Measurements from ENCODE around the gene ZNF346.
"Not testable (repeated sequence)": the region's sequence is repeated elsewhere in the genome, so short reads cannot be mapped to it uniquely, and the experiment has no call there.

ZNF346 gene
- total RNA-seq: 17.6 to 29.4 (median 19.9) reads per million in 3 donors

DNA sequence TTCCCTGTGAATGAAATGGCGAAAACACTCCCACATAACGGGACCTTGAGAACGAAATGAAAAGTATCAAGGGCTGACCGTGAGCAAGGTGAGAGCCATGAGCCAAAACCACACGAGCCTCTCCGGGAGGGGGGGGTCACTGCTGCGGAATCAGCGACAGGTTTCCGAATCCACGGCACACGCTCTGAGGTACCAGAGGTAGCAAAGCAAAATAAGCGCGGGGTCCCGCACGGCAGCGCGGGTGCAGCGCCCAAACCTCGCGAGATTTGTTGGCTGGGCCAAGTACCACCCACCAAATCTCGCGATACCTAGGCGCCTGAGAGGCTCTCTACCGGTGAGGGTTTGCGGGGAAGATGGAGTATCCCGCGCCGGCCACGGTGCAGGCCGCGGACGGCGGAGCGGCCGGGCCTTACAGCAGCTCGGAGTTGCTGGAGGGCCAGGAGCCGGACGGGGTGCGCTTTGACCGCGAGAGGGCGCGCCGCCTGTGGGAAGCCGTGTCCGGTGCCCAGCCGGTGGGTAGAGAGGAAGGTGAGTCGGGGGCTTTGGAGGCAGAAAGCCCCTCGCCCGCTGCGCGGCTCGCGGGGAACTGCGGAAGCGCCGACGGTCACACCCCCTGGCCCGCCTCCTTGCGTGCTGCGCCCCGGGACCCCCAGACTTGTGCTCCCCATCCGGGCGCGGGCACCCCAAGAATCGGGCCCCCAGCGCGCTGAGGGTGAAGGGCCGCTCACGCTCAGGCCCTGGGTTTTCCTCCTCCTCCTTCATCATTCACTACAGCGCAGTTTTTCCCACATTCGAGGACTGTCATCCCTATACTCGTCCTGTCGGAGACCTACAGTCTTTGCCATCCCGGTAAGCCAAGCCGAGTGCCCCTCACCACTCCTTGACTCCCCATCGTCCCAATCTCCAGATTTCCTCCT lies at the start of gene ZNF346:
ZNF346 (plus strand) TSS at position 311 of the 917 bp plus-strand sequence; CDS start at position 354, 43 bp downstream.
- H3K4me3 ChIP-seq (ENCODE audit: insufficient read depth, low read depth, low read length, poor library complexity, severe bottlenecking): peak within 1 kb of the TSS; percentile 85
- H3K27me3 ChIP-seq (replicated peaks; ENCODE audit: control insufficient read depth, insufficient read depth, low read length, poor library complexity, severe bottlenecking): no peaks in the 10 kb centered on the region
- peak within 1 kb of the TSS; percentile 82 for H3K27ac ChIP-seq (ENCODE audit: insufficient read depth, low read length, poor library complexity, severe bottlenecking)
- H3K36me3 ChIP-seq (ENCODE audit: control insufficient read depth, insufficient read depth, low read length): no peaks in the 10 kb centered on the region
- H3K9me3 ChIP-seq (ENCODE audit: control insufficient read depth, low read length): no peaks in the 10 kb centered on the region
- H3K4me1 ChIP-seq (ENCODE audit: control insufficient read depth, insufficient read depth, low read length, poor library complexity, severe bottlenecking): peaks cover 9% of the 10 kb centered on the region
- peak; percentile 83 to 93 (median 89) for DNase-seq

DNA sequence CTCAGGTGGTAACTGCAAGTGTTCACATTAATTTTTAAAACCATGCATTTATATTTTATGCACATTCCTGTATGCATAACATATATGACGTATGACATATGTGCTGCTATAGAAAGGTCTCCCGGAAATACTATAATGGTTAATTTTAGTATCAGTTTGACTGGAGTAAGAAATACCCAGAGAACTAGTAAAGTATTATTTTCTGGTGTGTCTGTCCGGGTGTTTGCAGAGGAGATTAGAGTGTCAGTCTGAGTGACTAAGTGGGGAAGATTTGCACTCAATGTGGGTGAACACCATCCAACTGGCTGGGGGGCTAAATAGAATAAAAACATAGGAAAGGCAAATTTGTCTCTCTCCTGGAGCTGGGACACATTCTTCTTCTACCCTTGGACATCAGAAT lies 42.8 kb upstream of the ZNF346 start:
- H3K27me3 ChIP-seq (replicated peaks; ENCODE audit: control insufficient read depth, insufficient read depth, low read length, poor library complexity, severe bottlenecking): no peaks in the 10 kb centered on the region
- H3K4me1 ChIP-seq (ENCODE audit: control insufficient read depth, insufficient read depth, low read length, poor library complexity, severe bottlenecking): no peaks in the 10 kb centered on the region
- H3K36me3 ChIP-seq (ENCODE audit: control insufficient read depth, insufficient read depth, low read length): peaks cover 21% of the 10 kb centered on the region

GRCh38 chr5:176980818-176981217 lies 41.7 kb upstream of the ZNF346 start:
- no peaks in the 10 kb centered on the region for H3K27me3 ChIP-seq (replicated peaks; ENCODE audit: control insufficient read depth, insufficient read depth, low read length, poor library complexity, severe bottlenecking)
- H3K27ac ChIP-seq (ENCODE audit: insufficient read depth, low read length, poor library complexity, severe bottlenecking): no peak overlapping the region
- H3K4me1 ChIP-seq (ENCODE audit: control insufficient read depth, insufficient read depth, low read length, poor library complexity, severe bottlenecking): peaks cover 4% of the 10 kb centered on the region
- no peak for DNase-seq
- peaks cover 19% of the 10 kb centered on the region for H3K36me3 ChIP-seq (ENCODE audit: control insufficient read depth, insufficient read depth, low read length)
- no peak overlapping the region for H3K4me3 ChIP-seq (ENCODE audit: insufficient read depth, low read depth, low read length, poor library complexity, severe bottlenecking)
- no peaks in the 10 kb centered on the region for H3K9me3 ChIP-seq (ENCODE audit: control insufficient read depth, low read length)

More for the DNA sequence above, 42.8 kb upstream of the ZNF346 start:
- H3K27ac ChIP-seq (ENCODE audit: insufficient read depth, low read length, poor library complexity, severe bottlenecking): no peak overlapping the region
- H3K4me3 ChIP-seq (ENCODE audit: insufficient read depth, low read depth, low read length, poor library complexity, severe bottlenecking): no peak overlapping the region
- DNase-seq: no peak
- H3K9me3 ChIP-seq (ENCODE audit: control insufficient read depth, low read length): no peaks in the 10 kb centered on the region

DNA sequence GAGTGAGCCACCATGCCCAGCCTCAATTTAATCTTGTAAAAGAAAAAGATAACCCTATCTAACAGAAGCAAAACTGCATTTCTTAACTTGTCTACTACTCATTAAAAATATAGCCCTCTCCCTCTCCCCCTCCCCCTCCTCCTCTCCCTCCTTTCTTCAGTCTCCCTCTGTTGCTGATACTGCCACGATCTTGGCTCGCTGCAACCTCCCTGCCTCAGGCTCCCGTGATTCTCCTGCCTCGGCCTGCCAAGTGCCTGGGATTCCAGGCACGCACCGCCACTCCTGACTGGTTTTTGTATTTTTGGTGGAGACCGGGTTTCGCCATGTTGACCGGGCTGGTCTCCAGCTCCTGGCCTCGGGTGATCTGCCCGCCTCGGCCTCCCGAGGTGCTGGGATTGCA lies 39.4 kb upstream of the ZNF346 start:
- not testable (repeated sequence) for DNase-seq; H3K27ac ChIP-seq (ENCODE audit: insufficient read depth, low read length, poor library complexity, severe bottlenecking); H3K9me3 ChIP-seq (ENCODE audit: control insufficient read depth, low read length); H3K4me1 ChIP-seq (ENCODE audit: control insufficient read depth, insufficient read depth, low read length, poor library complexity, severe bottlenecking); H3K4me3 ChIP-seq (ENCODE audit: insufficient read depth, low read depth, low read length, poor library complexity, severe bottlenecking); H3K27me3 ChIP-seq (replicated peaks; ENCODE audit: control insufficient read depth, insufficient read depth, low read length, poor library complexity, severe bottlenecking)
- peaks cover 19% of the 10 kb centered on the region for H3K36me3 ChIP-seq (ENCODE audit: control insufficient read depth, insufficient read depth, low read length)

DNA sequence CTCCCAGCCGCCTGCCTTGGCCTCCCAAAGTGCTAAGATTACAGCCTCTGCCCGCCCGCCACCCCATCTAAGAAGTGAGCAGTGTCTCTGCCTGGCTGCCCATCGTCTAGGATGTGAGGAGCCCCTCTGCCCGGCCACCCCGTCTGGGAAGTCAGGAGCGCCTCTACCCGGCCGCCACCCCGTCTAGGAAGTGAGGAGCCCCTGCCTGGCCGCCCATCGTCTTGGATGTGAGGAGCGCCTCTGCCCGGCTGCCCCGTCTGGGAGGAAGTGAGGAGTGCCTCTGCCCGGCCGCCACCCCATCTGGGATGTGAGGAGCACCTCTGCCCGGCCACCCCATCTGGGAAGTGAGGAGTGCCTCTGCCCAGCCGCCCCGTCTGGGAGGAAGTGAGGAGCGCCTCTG lies 38.9 kb upstream of the ZNF346 start:
- not testable (repeated sequence) for H3K27ac ChIP-seq (ENCODE audit: insufficient read depth, low read length, poor library complexity, severe bottlenecking); H3K4me3 ChIP-seq (ENCODE audit: insufficient read depth, low read depth, low read length, poor library complexity, severe bottlenecking); H3K27me3 ChIP-seq (replicated peaks; ENCODE audit: control insufficient read depth, insufficient read depth, low read length, poor library complexity, severe bottlenecking); H3K9me3 ChIP-seq (ENCODE audit: control insufficient read depth, low read length); H3K4me1 ChIP-seq (ENCODE audit: control insufficient read depth, insufficient read depth, low read length, poor library complexity, severe bottlenecking); DNase-seq
- peaks cover 19% of the 10 kb centered on the region for H3K36me3 ChIP-seq (ENCODE audit: control insufficient read depth, insufficient read depth, low read length)

- H3K36me3 ChIP-seq (ENCODE audit: control insufficient read depth, insufficient read depth, low read length): peaks cover 19% of the 10 kb centered on the region
- not testable (repeated sequence) for H3K9me3 ChIP-seq (ENCODE audit: control insufficient read depth, low read length); DNase-seq; H3K4me3 ChIP-seq (ENCODE audit: insufficient read depth, low read depth, low read length, poor library complexity, severe bottlenecking); H3K27me3 ChIP-seq (replicated peaks; ENCODE audit: control insufficient read depth, insufficient read depth, low read length, poor library complexity, severe bottlenecking); H3K27ac ChIP-seq (ENCODE audit: insufficient read depth, low read length, poor library complexity, severe bottlenecking)
- H3K4me1 ChIP-seq (ENCODE audit: control insufficient read depth, insufficient read depth, low read length, poor library complexity, severe bottlenecking): peaks cover 12% of the 10 kb centered on the region
These were observed 38.3 kb upstream of the ZNF346 start for GRCh38 chr5:176984176-176984575.

DNA sequence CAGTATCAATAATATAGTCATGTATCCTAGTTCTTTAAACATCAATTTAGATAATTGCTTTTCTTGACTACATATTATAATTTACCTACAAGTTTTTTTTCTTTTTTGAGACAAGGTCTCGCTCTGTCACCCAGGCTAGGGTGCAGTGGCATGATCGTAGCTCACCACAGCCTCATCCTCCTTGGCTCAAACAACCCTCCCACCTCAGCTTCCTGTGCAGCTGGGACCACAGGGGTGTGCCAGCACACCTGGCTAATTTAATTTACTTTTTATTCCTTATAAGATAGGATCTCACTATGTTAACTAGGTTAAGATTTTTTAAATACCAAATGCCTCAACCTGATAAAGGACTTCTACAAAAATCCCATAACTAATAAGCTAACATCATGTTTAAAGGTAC lies 37.0 kb upstream of the ZNF346 start:
- Histone ChIP-seq H3K36me3 (ENCODE audit: control insufficient read depth, insufficient read depth, low read length) (peaks cover 10% of the 10 kb centered on the region), H3K27ac (ENCODE audit: insufficient read depth, low read length, poor library complexity, severe bottlenecking) (no peak overlapping the region), H3K9me3 (ENCODE audit: control insufficient read depth, low read length) (no peaks in the 10 kb centered on the region), H3K4me1 (ENCODE audit: control insufficient read depth, insufficient read depth, low read length, poor library complexity, severe bottlenecking) (peaks cover 12% of the 10 kb centered on the region), H3K4me3 (ENCODE audit: insufficient read depth, low read depth, low read length, poor library complexity, severe bottlenecking) (no peak overlapping the region), H3K27me3 (replicated peaks; ENCODE audit: control insufficient read depth, insufficient read depth, low read length, poor library complexity, severe bottlenecking) (no peaks in the 10 kb centered on the region)
- DNase-seq: peak in 2 of 3 donors; percentile 17 to 20

- H3K36me3 ChIP-seq (ENCODE audit: control insufficient read depth, insufficient read depth, low read length): peaks cover 3% of the 10 kb centered on the region
- H3K27me3 ChIP-seq (replicated peaks; ENCODE audit: control insufficient read depth, insufficient read depth, low read length, poor library complexity, severe bottlenecking): no peaks in the 10 kb centered on the region
- H3K4me1 ChIP-seq (ENCODE audit: control insufficient read depth, insufficient read depth, low read length, poor library complexity, severe bottlenecking): peaks cover 12% of the 10 kb centered on the region
- DNase-seq: no peak
- H3K4me3 ChIP-seq (ENCODE audit: insufficient read depth, low read depth, low read length, poor library complexity, severe bottlenecking): no peak overlapping the region
- H3K27ac ChIP-seq (ENCODE audit: insufficient read depth, low read length, poor library complexity, severe bottlenecking): no peak overlapping the region
- no peaks in the 10 kb centered on the region for H3K9me3 ChIP-seq (ENCODE audit: control insufficient read depth, low read length)
These were observed 36.2 kb upstream of the ZNF346 start for GRCh38 chr5:176986280-176986679.

DNA sequence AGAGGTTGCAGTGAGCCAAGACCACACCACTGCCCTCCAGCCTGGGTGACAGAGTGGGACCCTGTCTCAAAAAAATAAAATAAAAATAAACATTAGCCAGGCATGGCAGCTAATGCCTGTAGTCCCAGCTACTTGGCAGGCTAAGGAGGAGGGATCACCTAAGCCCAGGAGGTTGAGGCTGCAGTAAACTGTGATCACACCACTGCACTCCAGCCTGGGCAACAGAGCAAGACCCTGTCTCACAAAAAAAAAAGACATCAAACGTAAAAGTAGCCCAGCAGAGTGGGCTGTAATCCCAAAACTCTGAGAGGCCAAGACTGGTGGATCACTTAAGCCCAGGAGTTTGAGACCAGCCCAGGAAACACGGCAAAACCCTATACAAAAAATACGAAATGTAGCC lies 34.9 kb upstream of the ZNF346 start:
- H3K27ac ChIP-seq (ENCODE audit: insufficient read depth, low read length, poor library complexity, severe bottlenecking): no peak overlapping the region
- no peak overlapping the region for H3K4me3 ChIP-seq (ENCODE audit: insufficient read depth, low read depth, low read length, poor library complexity, severe bottlenecking)
- H3K4me1 ChIP-seq (ENCODE audit: control insufficient read depth, insufficient read depth, low read length, poor library complexity, severe bottlenecking): peaks cover 12% of the 10 kb centered on the region
- H3K9me3 ChIP-seq (ENCODE audit: control insufficient read depth, low read length): no peaks in the 10 kb centered on the region
- DNase-seq: no peak
- H3K36me3 ChIP-seq (ENCODE audit: control insufficient read depth, insufficient read depth, low read length): no peaks in the 10 kb centered on the region
- no peaks in the 10 kb centered on the region for H3K27me3 ChIP-seq (replicated peaks; ENCODE audit: control insufficient read depth, insufficient read depth, low read length, poor library complexity, severe bottlenecking)

DNA sequence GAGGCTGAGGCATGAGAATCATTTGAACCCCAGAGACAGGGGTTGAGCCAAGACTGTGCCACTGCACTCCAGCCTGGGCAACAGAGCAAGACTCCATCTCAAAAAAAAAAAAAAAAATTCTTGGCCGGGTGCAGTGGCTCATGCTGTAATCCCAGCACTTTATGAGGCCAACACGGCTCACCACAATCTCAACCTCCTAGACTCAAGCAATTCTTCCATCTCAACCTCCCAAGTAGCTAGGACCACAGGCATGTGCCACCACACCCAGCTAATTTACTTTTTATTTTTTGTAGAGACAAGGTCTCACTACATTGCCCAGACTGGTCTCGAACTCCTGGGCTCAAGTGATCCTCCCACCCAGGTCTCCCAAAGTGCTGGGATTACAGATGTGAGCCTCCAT lies 29.4 kb upstream of the ZNF346 start:
- not testable (repeated sequence) for H3K36me3 ChIP-seq (ENCODE audit: control insufficient read depth, insufficient read depth, low read length); H3K27ac ChIP-seq (ENCODE audit: insufficient read depth, low read length, poor library complexity, severe bottlenecking)

More for the DNA sequence above, 29.4 kb upstream of the ZNF346 start:
- not testable (repeated sequence) for H3K27me3 ChIP-seq (replicated peaks; ENCODE audit: control insufficient read depth, insufficient read depth, low read length, poor library complexity, severe bottlenecking); H3K4me3 ChIP-seq (ENCODE audit: insufficient read depth, low read depth, low read length, poor library complexity, severe bottlenecking); DNase-seq; H3K9me3 ChIP-seq (ENCODE audit: control insufficient read depth, low read length)
- peaks cover 15% of the 10 kb centered on the region for H3K4me1 ChIP-seq (ENCODE audit: control insufficient read depth, insufficient read depth, low read length, poor library complexity, severe bottlenecking)

All from effector memory CD4-positive, alpha-beta T cell (primary cell).